Testis (tissue), 2 donors: ENCODE results near the gene PHAX.

ENCODE experiments used
- POLR2A ChIP-seq: fragments of 450-650 bp; IDR thresholded peaks from one replicate; pipeline ENCODE4 v1.6.1; 2017; ENCODE audit warnings: antibody characterized with exemption, mild to moderate bottlenecking, moderate library complexity
- TF ChIP-seq, protein P1 (sequence below), 3 experiments: fragments of 450-650 bp in 2 of 3; fragments of 200-600 bp in 1 of 3; sonication (generic) in 1 of 3; IDR thresholded peaks; one replicate each; pipeline ENCODE4 v1.5.1; 2016 to 2019; ENCODE audit warnings: antibody characterized with exemption in 3 of 3, mild to moderate bottlenecking in 2 of 3, moderate library complexity in 1 of 3

DNA sequence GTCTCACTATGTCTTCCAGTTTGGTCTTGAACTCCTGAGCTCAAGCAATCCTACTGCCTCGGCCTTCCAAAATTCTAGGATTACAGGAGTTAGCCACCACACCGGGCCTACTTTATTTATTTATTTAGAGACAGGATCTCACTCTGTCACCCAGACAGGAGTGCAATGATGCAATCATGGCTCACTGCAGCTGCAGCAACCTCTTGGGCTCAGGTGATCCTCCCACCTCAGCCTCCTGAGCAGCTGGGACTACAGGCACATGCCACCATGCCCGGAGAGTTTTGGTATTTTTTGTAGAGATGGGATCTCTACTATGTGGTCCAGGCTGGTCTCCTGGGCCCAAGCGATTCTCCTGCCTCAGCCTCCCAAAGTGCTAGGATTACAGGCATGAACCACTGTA lies 32.8 kb downstream of the PHAX start:
- TF ChIP-seq, protein P1, sequence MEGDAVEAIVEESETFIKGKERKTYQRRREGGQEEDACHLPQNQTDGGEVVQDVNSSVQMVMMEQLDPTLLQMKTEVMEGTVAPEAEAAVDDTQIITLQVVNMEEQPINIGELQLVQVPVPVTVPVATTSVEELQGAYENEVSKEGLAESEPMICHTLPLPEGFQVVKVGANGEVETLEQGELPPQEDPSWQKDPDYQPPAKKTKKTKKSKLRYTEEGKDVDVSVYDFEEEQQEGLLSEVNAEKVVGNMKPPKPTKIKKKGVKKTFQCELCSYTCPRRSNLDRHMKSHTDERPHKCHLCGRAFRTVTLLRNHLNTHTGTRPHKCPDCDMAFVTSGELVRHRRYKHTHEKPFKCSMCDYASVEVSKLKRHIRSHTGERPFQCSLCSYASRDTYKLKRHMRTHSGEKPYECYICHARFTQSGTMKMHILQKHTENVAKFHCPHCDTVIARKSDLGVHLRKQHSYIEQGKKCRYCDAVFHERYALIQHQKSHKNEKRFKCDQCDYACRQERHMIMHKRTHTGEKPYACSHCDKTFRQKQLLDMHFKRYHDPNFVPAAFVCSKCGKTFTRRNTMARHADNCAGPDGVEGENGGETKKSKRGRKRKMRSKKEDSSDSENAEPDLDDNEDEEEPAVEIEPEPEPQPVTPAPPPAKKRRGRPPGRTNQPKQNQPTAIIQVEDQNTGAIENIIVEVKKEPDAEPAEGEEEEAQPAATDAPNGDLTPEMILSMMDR (IDR thresholded peaks at IDR 0.05) = no peak
- TF ChIP-seq POLR2A = no peak
